IPS DF 6.9 (cell line): Measurements from ENCODE around the gene QRSL1.
A peak's percentile ranks its signal among the peaks of the same experiment; 100 is the strongest.

Source experiments
- DNase-seq: peaks from one replicate; pipeline ENCODE4 v3.0.0-alpha.2; 2013; ENCODE audit warnings: low read depth, low spot score
- H3K27ac ChIP-seq: one replicate; pipeline ENCODE4 v1.5.1; 2013; ENCODE audit warnings: low read length, control low read depth
- H3K27me3 ChIP-seq: 2 replicates; pipeline ENCODE4 v1.6.1; 2013; ENCODE audit warnings: mild to moderate bottlenecking, low read length; ENCODE audit not compliant: control insufficient read depth, insufficient read depth
- H3K36me3 ChIP-seq: 2 replicates; pipeline ENCODE4 v1.6.1; 2013; ENCODE audit warnings: low read length; ENCODE audit not compliant: control insufficient read depth, insufficient read depth
- H3K4me1 ChIP-seq: 2 replicates; pipeline ENCODE4 v1.6.1; 2013; ENCODE audit warnings: low read length; ENCODE audit not compliant: control insufficient read depth, insufficient read depth
- H3K4me3 ChIP-seq: 2 replicates; pipeline ENCODE4 v1.5.1; 2013; ENCODE audit warnings: mild to moderate bottlenecking, low read length
- H3K9me3 ChIP-seq: 2 replicates; pipeline ENCODE4 v1.6.1; 2013; ENCODE audit warnings: low read length, inconsistent platforms; ENCODE audit not compliant: control insufficient read depth, insufficient read depth
- WGBS: extraction: QIAGEN DNeasy Blood & Tissue Kit; methylation state at CpG from one replicate; pipeline ENCODE4 v1.1.7; 2013; ENCODE audit warnings: mixed read lengths, missing lambda C conversion rate; ENCODE audit not compliant: insufficient read length, insufficient coverage; 5-methylcytosine and 5-hydroxymethylcytosine counted together

The QRSL1 gene

GRCh38 chr6:106612671-106613416 lies 16.5 kb upstream of the QRSL1 start:
- DNase-seq = no peak
- Histone ChIP-seq H3K27me3 (no peaks in the 10 kb centered on the region), H3K27ac (no peak overlapping the region), H3K9me3 (no peaks in the 10 kb centered on the region), H3K4me1 (peaks cover 2% of the 10 kb centered on the region; the same call in 1 of the 2 replicates), H3K4me3 (no peak overlapping the region), H3K36me3 (no peaks in the 10 kb centered on the region)
- WGBS = no CpG with 5 or more reads among the region's 9 CpGs

- Histone ChIP-seq H3K36me3 (0 out of 2 replicates have a peak, but pooled peaks cover 2% of the 10 kb centered on the region), H3K4me3 (no peak overlapping the region), H3K27ac (no peak overlapping the region), H3K27me3 (no peaks in the 10 kb centered on the region), H3K4me1 (peaks cover 2% of the 10 kb centered on the region; the same call in 1 of the 2 replicates), H3K9me3 (no peaks in the 10 kb centered on the region)
- 100% methylated on average over 1 of the region's 1 CpG for WGBS
- no peak for DNase-seq
Observed at GRCh38 chr6:106613590-106613989, 15.8 kb upstream of the QRSL1 start.

GRCh38 chr6:106614166-106614565 lies 15.2 kb upstream of the QRSL1 start:
- peaks cover 2% of the 10 kb centered on the region; the same call in 1 of the 2 replicates for H3K4me1 ChIP-seq
- 0 out of 2 replicates have a peak, but pooled peaks cover 2% of the 10 kb centered on the region for H3K36me3 ChIP-seq
- no peaks in the 10 kb centered on the region for H3K9me3 ChIP-seq
- no peak overlapping the region for H3K4me3 ChIP-seq
- peak overlapping the region; percentile 39 for H3K27ac ChIP-seq
- WGBS = no CpG with 5 or more reads among the region's 1 CpG
- no peak for DNase-seq
- no peaks in the 10 kb centered on the region for H3K27me3 ChIP-seq

- no CpG with 5 or more reads among the region's 3 CpGs for WGBS
- peaks cover 2% of the 10 kb centered on the region; the same call in 1 of the 2 replicates for H3K4me1 ChIP-seq
- no peaks in the 10 kb centered on the region for H3K27me3 ChIP-seq
- H3K36me3 ChIP-seq = 0 out of 2 replicates have a peak, but pooled peaks cover 2% of the 10 kb centered on the region
- H3K4me3 ChIP-seq = no peak overlapping the region
- no peak for DNase-seq
- H3K27ac ChIP-seq = peak overlapping the region; percentile 39
- H3K9me3 ChIP-seq = no peaks in the 10 kb centered on the region
Observed at GRCh38 chr6:106614592-106615257, 14.7 kb upstream of the QRSL1 start.

- Histone ChIP-seq H3K9me3 (no peaks in the 10 kb centered on the region), H3K27ac (no peak overlapping the region), H3K4me1 (peaks cover 2% of the 10 kb centered on the region; the same call in 1 of the 2 replicates), H3K36me3 (0 out of 2 replicates have a peak, but pooled peaks cover 2% of the 10 kb centered on the region), H3K4me3 (no peak overlapping the region), H3K27me3 (no peaks in the 10 kb centered on the region)
- DNase-seq = no peak
Observed at GRCh38 chr6:106617302-106617701, 12.1 kb upstream of the QRSL1 start.

GRCh38 chr6:106617857-106618256 lies 11.5 kb upstream of the QRSL1 start:
- no peaks in the 10 kb centered on the region for H3K27me3 ChIP-seq
- DNase-seq = no peak
- peaks cover 2% of the 10 kb centered on the region; the same call in 1 of the 2 replicates for H3K4me1 ChIP-seq
- no peak overlapping the region for H3K27ac ChIP-seq
- peaks cover 5% of the 10 kb centered on the region; the same call in 1 of the 2 replicates for H3K36me3 ChIP-seq
- no CpG with 5 or more reads among the region's 1 CpG for WGBS
- no peak overlapping the region for H3K4me3 ChIP-seq
- H3K9me3 ChIP-seq = peaks cover 3% of the 10 kb centered on the region; the same call in 1 of the 2 replicates

GRCh38 chr6:106618324-106618723 lies 11.1 kb upstream of the QRSL1 start:
- H3K4me1 ChIP-seq = peaks cover 2% of the 10 kb centered on the region; the same call in 1 of the 2 replicates
- no peak for DNase-seq
- peaks cover 3% of the 10 kb centered on the region; the same call in 1 of the 2 replicates for H3K9me3 ChIP-seq
- no peaks in the 10 kb centered on the region for H3K27me3 ChIP-seq
- H3K4me3 ChIP-seq = no peak overlapping the region
- H3K36me3 ChIP-seq = peaks cover 5% of the 10 kb centered on the region; the same call in 1 of the 2 replicates
- no CpG with 5 or more reads among the region's 3 CpGs for WGBS
- no peak overlapping the region for H3K27ac ChIP-seq

- no peak overlapping the region for H3K27ac ChIP-seq
- no peaks in the 10 kb centered on the region for H3K27me3 ChIP-seq
- no peak overlapping the region for H3K4me3 ChIP-seq
- peaks cover 5% of the 10 kb centered on the region; the same call in 1 of the 2 replicates for H3K36me3 ChIP-seq
- DNase-seq = no peak
- no CpG with 5 or more reads among the region's 1 CpG for whole genome bisulfite sequencing
- H3K9me3 ChIP-seq = peaks cover 3% of the 10 kb centered on the region; the same call in 1 of the 2 replicates
- no peaks in the 10 kb centered on the region; the same call in 1 of the 2 replicates for H3K4me1 ChIP-seq
Observed at GRCh38 chr6:106619223-106619622, 10.2 kb upstream of the QRSL1 start.

GRCh38 chr6:106620931-106621672 lies 8.3 kb upstream of the QRSL1 start:
- H3K27ac ChIP-seq = no peak overlapping the region
- peaks cover 5% of the 10 kb centered on the region; the same call in 1 of the 2 replicates for H3K36me3 ChIP-seq
- H3K27me3 ChIP-seq = no peaks in the 10 kb centered on the region
- WGBS = no CpG with 5 or more reads among the region's 3 CpGs
- H3K4me1 ChIP-seq = no peaks in the 10 kb centered on the region; the same call in 1 of the 2 replicates
- H3K4me3 ChIP-seq = no peak overlapping the region
- DNase-seq = no peak
- peaks cover 3% of the 10 kb centered on the region; the same call in 1 of the 2 replicates for H3K9me3 ChIP-seq

GRCh38 chr6:106622412-106622811 lies 7.0 kb upstream of the QRSL1 start:
- Histone ChIP-seq H3K4me1 (no peaks in the 10 kb centered on the region), H3K27me3 (no peaks in the 10 kb centered on the region), H3K27ac (no peak overlapping the region), H3K9me3 (peaks cover 3% of the 10 kb centered on the region; the same call in 1 of the 2 replicates), H3K4me3 (no peak overlapping the region), H3K36me3 (peaks cover 5% of the 10 kb centered on the region; the same call in 1 of the 2 replicates)
- WGBS = no CpG with 5 or more reads among the region's 8 CpGs
- no peak for DNase-seq
